Measurements from ENCODE around the gene CHMP2A.
"Not testable (repeated sequence)": the region's sequence is repeated elsewhere in the genome, so short reads cannot be mapped to it uniquely, and the experiment has no call there.

Gene CHMP2A

DNA sequence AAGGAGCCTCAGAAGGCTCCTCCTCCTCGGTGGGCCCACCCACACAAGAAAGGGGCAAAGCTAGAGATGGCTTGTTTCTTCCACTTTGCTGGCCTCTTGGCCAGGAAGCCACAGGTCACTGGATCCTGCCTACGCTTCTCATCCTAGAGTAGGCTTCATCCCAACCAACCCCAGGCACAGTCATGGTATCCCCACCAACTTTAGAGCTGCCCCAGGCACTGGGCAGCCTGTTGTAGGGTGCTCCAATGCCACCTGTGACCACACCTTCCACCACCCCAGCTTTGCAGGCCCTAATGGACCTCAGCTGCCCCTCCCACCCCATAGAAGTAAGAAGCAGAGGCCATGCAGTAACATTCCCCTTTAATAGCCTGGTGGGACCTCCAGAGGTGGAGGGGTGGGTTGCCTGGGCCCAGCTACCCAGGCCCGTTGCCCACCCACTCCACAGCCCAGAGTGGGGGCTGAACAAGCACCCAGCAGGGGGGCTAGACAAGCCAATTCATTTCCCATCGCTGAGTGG is 522 bp upstream of the CHMP2A start:
- no peak for DNase-seq (ENCODE audit: low read depth)

DNA sequence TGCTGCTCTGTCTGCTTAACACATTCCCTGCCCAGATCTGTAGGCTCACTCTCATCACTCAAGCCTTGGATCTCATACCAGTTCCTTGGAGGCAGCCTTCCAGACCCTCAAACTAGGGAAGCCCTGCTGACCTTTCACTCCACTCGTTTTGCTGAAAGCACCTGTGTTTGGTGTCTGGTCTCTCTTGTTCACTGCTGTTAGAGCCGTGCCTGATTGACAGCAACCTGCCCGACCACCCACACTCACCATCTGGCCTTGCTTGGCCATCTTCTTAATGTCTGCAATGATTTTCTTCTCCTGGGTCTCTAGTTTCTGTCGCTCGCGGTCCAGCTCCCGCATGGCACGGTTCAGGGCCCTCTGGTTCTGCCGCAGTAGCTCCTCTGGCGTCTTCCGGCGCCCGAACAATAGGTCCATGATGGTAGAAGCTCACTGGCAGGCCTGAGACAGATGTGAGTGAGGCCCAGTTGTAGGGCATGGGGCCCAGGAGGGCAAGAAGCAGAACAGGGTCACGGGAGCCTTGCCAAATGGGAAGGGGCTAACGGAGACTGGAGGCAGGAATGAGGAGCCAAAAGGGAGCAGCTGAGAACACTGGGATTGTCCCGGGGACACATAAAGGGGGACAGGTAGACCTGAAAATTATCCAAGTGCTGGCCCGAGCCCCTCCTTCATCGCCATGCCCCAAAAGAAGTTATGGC is 959 bp downstream of the CHMP2A start:
- no peak for DNase-seq (ENCODE audit: low read depth)

DNA sequence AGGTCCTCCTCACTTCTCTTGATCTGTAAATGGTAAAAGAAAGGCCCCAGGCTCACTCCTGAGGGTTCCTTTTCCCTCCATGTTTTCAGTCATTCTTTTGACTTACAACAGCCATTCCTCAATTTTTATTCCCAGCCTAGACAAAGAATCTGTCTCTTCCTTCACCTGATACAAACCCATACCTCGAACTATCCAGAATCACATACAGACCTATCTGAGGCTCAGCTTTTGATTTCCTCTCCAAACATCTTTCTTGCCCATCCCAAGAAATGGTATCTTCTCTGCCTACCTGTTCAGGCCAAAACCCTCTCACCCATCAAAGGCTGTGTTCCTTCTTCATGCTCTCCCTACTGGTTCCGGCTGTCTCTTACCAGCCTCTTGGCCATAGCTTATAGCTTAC is 2.2 kb downstream of the CHMP2A start:
- no peak for DNase-seq (ENCODE audit: low read depth)

GRCh38 chr19:58551577-58552471 is 3.1 kb downstream of the CHMP2A start:
- DNase-seq (ENCODE audit: low read depth) = no peak

DNA sequence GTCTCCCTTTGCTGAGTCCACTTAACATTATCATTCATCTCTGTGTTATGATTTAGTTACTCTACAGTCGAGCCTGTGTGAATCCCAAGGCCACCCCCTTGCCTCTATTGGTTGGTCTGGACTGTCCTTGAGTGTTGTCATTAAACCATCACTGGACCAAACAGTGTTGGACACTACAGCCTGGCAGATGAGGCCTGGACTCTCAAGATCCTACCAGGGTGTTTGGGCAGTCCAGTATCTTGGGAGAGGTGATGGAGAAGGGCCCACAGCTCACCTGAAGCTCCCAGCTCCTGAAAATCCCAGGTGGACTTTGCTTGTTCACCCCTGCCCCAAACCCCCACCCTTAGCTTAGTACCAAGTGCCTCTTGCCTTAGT is 3.8 kb downstream of the CHMP2A start:
- no peak for DNase-seq (ENCODE audit: low read depth)

DNA sequence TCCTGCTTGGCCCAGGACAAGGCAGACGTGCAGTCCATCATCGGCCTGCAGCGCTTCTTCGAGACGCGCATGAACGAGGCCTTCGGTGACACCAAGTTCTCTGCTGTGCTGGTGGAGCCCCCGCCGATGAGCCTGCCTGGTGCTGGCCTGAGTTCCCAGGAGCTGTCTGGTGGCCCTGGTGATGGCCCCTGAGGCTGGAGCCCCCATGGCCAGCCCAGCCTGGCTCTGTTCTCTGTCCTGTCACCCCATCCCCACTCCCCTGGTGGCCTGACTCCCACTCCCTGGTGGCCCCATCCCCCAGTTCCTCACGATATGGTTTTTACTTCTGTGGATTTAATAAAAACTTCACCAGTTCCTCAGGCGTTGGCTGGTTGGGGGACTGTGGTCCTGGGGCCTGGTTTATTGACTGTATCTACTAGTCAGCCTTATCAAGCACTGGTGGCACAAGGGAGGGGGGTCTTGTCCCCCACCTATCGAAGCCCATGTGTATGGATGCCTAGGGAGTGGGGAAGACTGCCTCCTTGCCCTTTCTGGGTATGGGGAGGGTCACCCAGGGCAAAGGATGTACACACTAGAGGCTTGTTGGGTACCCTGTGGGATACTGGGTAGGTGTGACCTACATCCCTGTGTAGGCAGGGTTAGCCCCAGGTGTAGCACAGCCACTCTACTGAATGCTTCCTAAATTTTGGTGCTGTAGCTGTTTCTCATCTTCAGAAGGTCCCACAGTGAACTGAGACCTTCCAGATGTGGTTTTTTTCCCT is 4.4 kb downstream of the CHMP2A start:
- DNase-seq (ENCODE audit: low read depth) = no peak

- DNase-seq (ENCODE audit: low read depth) = no peak
These were observed 5.1 kb downstream of the CHMP2A start for GRCh38 chr19:58549664-58550361.

DNA sequence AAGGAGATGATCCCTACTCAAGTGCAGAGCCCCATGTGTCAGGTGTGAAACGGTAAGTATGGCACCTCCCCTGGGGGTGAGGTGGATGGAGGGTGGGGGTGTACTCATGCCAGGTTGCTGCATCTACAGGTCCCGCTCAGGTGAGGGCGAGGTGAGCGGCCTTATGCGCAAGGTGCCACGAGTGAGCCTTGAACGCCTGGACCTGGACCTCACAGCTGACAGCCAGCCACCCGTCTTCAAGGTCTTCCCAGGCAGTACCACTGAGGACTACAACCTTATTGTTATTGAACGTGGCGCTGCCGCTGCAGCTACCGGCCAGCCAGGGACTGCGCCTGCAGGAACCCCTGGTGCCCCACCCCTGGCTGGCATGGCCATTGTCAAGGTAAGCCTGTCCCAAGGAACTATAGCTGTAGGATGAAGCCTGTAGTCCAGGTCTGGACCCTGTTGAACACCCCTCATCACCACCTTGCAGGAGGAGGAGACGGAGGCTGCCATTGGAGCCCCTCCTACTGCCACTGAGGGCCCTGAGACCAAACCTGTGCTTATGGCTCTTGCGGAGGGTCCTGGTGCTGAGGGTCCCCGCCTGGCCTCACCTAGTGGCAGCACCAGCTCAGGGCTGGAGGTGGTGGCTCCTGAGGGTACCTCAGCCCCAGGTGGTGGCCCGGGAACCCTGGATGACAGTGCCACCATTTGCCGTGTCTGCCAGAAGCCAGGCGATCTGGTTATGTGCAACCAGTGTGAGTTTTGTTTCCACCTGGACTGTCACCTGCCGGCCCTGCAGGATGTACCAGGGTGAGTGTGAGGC is 5.8 kb downstream of the CHMP2A start:
- DNase-seq (ENCODE audit: low read depth) = no peak

- no peak for DNase-seq (ENCODE audit: low read depth)
These were observed 7.3 kb downstream of the CHMP2A start for GRCh38 chr19:58547323-58548312.

- no peak for DNase-seq (ENCODE audit: low read depth)
These were observed 8.8 kb downstream of the CHMP2A start for GRCh38 chr19:58546019-58546530.

- DNase-seq (ENCODE audit: low read depth) = no peak
These were observed 9.5 kb downstream of the CHMP2A start for GRCh38 chr19:58545286-58546018.

- peak; percentile 43 for DNase-seq (ENCODE audit: low read depth)
These were observed 10.2 kb downstream of the CHMP2A start for GRCh38 chr19:58544591-58545285.

- DNase-seq (ENCODE audit: low read depth) = peak; percentile 100
These were observed 10.9 kb downstream of the CHMP2A start, which contains the start of gene TRIM28 for GRCh38 chr19:58543826-58544590. TSS of gene TRIM28 (plus strand) at chr19:58544064. CDS start at chr19:58544758, 694 bp downstream.

GRCh38 chr19:58542641-58543372 is 12.1 kb downstream of the CHMP2A start:
- not testable (repeated sequence) for DNase-seq (ENCODE audit: low read depth)

- DNase-seq (ENCODE audit: low read depth) = not testable (repeated sequence)
These were observed 15.7 kb downstream of the CHMP2A start for GRCh38 chr19:58539169-58539559.

All from stimulated activated CD8-positive, alpha-beta memory T cell treated with anti-CD3 and anti-CD28 coated beads, Interleukin-7, amount 100 ng/mL, for 24 hours (primary cell).